Islet of Langerhans (tissue), 1 donor: ENCODE data around the gene SYT2.
"Not testable (repeated sequence)": the region's sequence is repeated elsewhere in the genome, so short reads cannot be mapped to it uniquely, and the experiment has no call there.

Experiments
- FAIRE-seq: peaks from one replicate; lab custom pipeline; 2011; peaks lifted over from hg19 to GRCh38; lab: Jason Lieb, UNC

The SYT2 gene

GRCh38 chr1:202545647-202546303 is 164.5 kb downstream of the SYT2 start:
- FAIRE-seq, result not testable (repeated sequence)

GRCh38 chr1:202544766-202545449 is 165.3 kb downstream of the SYT2 start:
- FAIRE-seq, result not testable (repeated sequence)

- not testable (repeated sequence) for FAIRE-seq
These were observed 166.7 kb downstream of the SYT2 start for GRCh38 chr1:202543537-202543936.

GRCh38 chr1:202542415-202542814 is 167.8 kb downstream of the SYT2 start:
- not testable (repeated sequence) for FAIRE-seq

- FAIRE-seq, result not testable (repeated sequence)
These were observed 169.4 kb downstream of the SYT2 start for GRCh38 chr1:202540858-202541257.
